A172 (cell line): ENCODE measurements around the gene NBEAL2. TPM values are rescaled to one million over a fixed set of nuclear protein-coding genes. Genes with fewer than 3 reads are reported as not detected.

ENCODE experiments used
- DNase-seq: peaks from one replicate; pipeline ENCODE4 v3.0.0-alpha.2; 2015; ENCODE audit warnings: low spot score
- total RNA-seq: library from RNA; depleted of rRNA; stranded (reverse); fragments of >200 nt; shearing (Covaris generic); gene quantifications from 2 replicates; pipeline ENCODE4 v1.2.3, GENCODE V29; 2014; rRNA removed

The NBEAL2 gene
- total RNA-seq, 1 experiment from 2014 or later, result 10.9 TPM

DNA sequence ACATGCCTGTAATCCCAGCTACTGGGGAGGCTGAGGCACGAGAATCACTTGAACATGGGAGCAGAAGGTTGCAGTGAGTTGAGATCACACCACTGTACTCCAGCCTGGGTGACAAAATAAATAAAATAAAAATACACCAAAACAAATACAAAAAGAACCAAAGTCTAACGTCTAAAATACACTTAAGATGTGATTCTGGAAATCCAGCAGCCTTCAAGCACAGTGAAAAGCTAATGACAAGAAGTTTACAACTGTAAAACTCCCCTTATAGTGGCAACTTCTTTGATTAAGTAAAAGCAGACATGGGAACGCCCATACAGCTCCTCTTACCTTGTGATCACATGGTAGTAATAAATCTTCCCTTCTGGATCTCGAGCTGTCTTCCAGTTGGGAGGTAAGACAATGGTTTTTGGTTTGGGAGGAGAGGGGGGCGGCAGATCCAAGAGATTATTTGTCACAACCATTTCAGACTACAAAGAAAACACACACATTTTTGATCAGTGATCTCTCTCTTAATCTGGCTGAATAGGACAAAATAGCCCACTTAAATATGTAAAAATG is 62.8 kb downstream of the NBEAL2 start:
- DNase-seq, result no peak

DNA sequence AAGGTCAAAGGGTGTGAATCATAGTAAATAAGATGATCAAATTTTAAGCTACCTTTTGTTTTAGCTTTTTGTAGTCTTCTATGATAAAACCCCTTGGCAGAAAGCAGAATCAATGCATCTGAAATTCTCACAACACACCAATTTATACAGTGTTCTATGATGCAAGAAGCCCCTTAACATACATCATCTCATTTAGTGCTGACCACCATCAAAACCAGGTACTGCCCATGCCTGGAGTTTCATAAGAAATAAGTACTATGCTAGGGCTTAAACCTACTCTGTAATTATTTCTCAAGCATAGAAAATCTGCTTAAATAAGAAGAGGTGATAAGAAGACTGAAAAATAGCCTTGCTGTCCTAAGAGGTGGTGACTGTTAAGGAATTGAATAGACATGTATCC is 67.6 kb downstream of the NBEAL2 start:
- no peak for DNase-seq

DNA sequence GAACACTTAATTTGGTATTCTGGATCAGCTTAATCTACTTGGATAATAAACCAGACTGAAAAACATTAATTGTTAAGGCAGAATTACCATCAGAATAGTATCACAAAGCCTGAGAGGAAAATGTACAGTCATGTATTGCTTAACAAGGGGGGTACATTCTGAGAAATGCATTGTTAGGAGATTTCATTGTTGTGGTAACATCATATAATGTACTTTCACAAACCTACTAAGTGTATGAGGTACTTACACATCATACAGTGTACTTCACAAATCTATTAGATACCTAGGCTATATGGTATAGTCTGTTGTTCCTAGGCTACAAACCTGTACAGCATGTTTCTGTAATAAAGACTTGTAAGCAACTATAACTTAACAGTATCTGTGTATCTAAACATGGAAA is 68.2 kb downstream of the NBEAL2 start:
- no peak for DNase-seq

DNA sequence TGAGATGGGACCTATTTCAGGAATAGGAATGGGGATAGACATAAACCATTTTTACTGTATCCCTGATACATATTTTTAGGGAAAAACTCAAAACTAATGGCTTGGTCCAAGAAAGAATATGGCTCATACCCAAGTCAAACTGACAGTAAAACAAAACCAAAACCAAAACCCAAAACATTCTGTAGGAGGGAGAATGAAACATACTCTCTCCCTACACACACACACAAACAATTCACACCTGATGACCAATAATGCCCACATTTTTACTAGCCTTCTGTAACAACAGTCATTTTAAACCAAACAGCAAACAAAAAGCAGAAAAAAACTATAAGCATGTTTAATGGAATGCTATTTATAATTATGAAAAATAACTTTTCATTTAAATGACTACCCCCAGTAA is 74.9 kb downstream of the NBEAL2 start:
- DNase-seq, result no peak

DNA sequence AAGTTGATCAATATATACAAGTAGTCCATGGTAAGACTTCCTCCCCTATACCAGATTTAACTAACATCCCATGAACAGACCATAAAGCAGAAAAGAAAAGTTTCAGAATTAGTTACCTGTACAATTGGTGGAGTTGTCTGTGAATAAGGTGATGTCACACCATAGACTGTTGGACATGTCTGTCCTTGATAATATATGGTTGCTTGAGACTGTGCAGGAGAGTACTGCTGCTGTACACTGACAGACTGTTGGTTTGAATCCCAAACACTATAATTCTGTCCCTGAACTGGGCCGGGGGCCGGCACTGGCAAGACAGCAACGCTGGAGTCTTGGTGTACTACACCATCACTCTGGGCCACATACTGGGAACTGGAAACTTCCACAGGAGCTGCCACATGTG is 77.2 kb downstream of the NBEAL2 start:
- DNase-seq, result no peak

DNA sequence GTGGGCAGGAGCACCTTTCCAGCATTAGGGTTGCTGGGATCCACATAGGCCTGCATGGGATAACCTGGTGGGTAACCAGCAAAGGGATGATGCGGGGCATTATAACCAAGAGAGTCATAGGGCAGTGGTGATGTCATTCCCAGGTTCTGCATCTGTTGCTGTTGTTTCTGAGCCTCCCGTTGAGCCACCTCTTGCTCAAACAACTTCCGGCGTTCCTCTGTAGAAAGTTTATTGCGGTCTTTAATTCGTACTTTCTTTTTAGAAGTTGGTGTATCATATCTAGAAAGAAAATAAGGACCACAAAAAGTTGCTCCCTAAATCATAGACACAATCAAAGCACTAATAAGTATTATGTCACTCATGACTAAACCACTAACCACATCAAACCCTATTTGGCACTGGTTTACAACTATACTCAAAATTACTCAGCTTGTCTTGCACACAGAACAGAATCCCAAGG is 77.8 kb downstream of the NBEAL2 start:
- DNase-seq, result peak; percentile 9

Other genes with a start within 250 kb of the NBEAL2 start
- gene MYL3, start 116.2 kb upstream of the NBEAL2 start, total RNA-seq, result 0.57 and 1.3 TPM in 2 replicates
- gene PTH1R, start 101.9 kb upstream of the NBEAL2 start, total RNA-seq, result 2.8 and 4.9 TPM in 2 replicates
- 21.1 and 32.5 TPM in 2 replicates for gene CCDC12, start 2.9 kb upstream of the NBEAL2 start, total RNA-seq
- gene SETD2, start 184.4 kb downstream of the NBEAL2 start, total RNA-seq, result 22.6 and 25.2 TPM in 2 replicates